ENCODE measurements around the gene KRTAP9-2.
"Not testable (repeated sequence)": the region's sequence is repeated elsewhere in the genome, so short reads cannot be mapped to it uniquely, and the experiment has no call there.

The KRTAP9-2 gene

DNA sequence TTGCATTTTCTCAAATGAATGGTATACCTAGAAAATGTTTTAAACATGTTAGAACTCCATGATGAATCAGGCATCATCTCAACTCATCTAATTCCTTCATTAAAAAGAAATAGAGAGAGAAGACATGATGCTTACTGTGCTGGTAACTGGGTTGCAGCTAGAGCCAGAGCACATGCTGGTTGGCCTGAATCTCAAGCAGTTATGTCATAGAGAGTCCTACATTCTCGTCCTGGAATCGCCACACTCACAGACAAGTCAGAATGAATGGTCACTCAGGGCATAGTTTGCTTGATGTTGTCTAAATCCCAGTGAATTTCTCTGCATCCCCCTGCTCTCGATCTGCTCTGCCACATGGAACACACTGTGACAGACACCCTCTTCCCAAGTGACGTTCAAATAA is 10.7 kb downstream of the KRTAP9-2 start:
- not testable (repeated sequence) for DNase-seq

DNA sequence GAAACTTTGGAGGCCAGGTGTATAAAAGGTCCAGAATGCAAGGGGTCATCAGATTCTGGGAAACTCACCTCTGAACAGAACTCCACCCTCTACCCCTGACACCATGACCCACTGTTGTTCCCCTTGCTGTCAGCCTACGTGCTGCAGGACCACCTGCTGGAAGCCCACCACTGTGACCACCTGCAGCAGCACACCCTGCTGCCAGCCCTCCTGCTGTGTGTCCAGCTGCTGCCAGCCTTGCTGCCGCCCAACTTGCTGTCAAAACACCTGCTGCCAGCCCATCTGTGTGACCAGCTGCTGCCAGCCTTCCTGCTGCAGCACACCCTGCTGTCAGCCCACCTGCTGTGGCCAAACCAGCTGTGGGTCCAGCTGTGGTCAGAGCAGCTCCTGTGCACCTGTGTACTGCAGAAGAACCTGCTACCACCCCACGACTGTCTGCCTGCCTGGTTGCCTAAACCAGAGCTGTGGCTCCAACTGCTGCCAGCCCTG is 11.5 kb downstream of the KRTAP9-2 start, which contains the start of gene KRTAP9-8:
Gene KRTAP9-8, plus strand, starts transcription at position 51 of the 489 bp plus-strand sequence. Its CDS starts 53 bp downstream, at position 104.
- DNase-seq, result not testable (repeated sequence)

DNA sequence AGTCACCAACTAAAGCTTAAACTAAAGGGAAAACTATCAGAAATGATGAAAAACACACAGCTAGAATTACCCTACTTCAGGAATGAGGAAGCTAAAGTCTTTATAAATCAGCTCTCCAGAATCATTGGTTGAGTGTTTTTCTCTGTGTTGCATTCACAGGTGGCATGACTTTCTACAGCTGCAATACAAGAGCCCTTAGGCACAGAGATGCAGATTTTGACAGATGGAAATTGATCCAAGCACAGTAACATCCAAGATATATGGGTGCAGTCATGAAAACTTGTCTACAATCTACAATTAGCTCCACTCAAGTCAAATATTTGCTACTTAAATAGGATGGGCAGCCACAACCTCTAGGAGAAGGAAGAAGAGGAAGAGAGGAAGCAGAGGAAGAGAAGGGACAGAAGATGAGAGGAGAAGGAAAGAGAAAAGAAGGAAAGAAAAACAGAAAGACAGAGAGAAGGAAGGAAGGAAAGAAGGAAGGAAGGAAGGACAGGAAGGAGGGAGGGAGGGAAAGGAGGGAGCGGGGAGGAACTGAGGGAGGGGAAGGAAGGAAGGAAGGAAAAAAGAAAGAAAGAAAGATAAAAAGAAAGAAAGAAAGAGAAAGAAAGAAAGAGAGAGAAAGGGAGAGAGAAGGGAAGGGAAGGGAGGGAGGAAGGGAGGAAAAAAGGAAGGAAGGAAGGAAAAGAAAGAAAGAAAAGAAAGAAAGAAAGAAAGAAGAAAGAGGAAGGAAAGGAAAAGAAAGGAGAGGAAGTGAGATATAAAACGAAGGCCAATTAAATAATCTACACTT is 20.7 kb downstream of the KRTAP9-2 start:
- DNase-seq, result not testable (repeated sequence)

DNA sequence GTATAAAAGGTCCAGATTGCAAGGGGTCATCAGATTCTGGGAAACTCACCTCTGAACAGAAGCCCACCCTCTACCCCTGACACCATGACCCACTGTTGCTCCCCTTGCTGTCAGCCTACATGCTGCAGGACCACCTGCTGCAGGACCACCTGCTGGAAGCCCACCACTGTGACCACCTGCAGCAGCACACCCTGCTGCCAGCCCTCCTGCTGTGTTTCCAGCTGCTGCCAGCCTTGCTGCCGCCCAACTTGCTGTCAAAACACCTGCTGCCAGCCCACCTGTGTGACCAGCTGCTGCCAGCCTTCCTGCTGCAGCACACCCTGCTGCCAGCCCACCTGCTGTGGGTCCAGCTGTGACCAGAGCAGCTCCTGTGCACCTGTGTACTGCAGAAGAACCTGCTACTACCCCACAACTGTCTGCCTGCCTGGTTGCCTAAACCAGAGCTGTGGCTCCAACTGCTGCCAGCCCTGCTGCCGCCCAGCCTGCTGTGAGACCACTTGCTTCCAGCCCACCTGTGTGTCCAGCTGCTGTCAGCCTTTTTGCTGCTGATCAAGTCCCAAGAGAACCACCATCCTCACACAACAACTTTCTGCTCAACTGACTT is 23.3 kb downstream of the KRTAP9-2 start, which contains the start of gene KRTAP9-4:
Gene KRTAP9-4, plus strand, starts transcription at position 51 of the 604 bp plus-strand sequence. Its CDS starts 34 bp downstream, at position 85.
- DNase-seq, result not testable (repeated sequence)

DNA sequence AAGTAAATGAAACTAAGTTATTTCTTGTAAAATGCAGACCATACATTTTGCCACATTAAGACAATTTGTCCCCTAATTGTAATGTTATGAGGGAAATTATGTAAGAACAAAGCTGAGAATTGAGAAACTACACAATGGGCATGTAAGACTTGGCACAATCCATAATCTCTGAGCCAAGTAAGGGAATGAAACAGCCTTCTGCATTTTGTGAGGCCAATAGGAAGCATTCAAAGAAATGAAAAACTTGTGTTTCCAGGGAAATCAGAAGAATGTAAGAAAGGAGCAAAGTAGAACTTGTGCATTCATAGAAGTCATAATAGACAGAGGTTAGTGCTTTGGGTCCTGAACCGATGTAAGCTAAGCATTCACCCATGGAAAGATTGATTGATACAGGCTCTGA is 24.8 kb downstream of the KRTAP9-2 start:
- no peak for DNase-seq

DNA sequence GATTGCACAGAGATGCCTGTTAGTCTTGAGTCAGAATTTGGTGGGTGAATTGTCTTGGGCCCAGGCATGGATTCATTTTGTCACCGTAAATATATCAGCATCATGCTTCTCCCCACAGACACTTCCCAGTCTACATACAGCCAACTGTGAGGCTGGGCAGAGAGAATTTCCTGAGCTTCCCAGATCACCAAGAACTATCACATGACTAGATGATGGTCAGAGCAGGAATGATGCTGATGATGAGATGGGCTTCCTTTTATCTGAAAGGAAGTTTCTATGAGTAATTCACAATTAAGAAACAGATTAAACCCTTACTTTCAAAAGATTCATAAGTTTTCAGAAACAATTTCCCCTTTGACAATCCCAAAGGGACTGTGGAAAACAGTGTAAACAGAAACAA is 28.4 kb downstream of the KRTAP9-2 start:
- no peak for DNase-seq

DNA sequence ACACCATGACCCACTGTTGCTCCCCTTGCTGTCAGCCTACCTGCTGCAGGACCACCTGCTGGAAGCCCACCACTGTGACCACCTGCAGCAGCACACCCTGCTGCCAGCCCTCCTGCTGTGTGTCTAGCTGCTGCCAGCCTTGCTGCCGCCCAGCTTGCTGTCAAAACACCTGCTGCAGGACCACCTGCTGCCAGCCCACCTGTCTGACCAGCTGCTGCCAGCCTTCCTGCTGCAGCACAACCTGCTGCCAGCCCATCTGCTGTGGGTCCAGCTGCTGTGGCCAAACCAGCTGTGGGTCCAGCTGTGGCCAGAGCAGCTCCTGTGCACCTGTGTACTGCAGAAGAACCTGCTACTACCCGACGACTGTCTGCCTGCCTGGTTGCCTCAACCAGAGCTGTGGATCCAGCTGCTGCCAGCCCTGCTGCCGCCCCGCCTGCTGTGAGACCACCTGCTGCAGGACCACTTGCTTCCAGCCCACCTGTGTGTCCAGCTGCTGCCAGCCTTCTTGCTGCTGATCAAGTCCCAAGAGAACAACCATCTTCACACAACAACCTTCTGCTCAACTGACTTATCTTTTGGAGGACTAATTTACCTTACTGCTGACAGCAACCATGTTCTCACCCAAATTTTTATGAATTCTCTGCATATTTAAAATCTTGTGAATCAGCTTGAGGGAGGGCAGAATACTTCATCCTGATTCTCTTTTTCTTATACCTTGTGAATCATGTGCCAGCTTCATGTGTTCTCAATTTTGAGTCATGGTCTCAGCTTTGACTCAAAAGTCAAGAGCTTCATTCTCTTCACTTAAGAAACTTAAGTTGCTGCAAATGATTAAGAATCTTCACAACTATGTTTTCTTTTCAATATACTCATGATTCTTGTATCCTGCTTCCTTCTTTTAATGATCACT is 29.2 kb downstream of the KRTAP9-2 start, which contains the start of gene KRTAP9-9:
Gene KRTAP9-9, plus strand, starts transcription at position 4 of the 910 bp plus-strand sequence.
- DNase-seq, result not testable (repeated sequence)

DNA sequence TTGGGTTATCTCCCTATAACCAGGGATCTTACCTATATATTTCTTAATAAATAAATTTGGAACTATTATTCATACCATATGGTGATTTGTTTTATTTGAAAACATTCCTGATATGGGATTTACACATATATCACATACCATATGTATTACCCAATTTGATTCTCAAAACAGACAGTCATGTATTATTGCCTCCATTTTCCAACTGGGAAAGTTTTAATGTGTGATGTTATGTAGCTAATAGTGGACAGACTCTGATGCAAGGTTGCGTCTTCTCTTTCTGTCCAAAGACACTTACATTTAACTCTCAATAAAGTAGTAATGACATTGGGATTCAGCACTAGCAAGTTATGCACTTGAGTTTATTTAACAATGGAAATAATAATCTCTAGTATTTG is 29.8 kb downstream of the KRTAP9-2 start:
- no peak for DNase-seq

DNA sequence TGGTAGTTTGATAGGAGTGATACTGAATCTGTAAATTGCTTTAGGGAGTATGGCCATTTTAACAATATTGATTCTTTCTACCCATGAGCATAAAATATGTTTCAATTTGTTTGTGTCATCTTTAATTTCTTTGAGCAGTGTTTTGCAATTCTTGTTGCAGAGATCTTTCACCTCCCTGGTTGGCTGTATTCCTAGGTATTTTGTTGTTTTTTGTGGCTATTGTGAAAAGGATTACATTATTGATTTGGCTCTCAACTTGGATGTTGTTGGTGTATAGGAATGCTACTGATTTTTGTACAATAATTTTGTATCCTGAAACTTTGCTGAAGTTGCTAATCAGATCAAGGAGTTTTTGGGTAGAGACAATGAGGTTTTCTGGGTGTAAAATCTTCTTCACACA is 32.0 kb downstream of the KRTAP9-2 start:
- no peak for DNase-seq

DNA sequence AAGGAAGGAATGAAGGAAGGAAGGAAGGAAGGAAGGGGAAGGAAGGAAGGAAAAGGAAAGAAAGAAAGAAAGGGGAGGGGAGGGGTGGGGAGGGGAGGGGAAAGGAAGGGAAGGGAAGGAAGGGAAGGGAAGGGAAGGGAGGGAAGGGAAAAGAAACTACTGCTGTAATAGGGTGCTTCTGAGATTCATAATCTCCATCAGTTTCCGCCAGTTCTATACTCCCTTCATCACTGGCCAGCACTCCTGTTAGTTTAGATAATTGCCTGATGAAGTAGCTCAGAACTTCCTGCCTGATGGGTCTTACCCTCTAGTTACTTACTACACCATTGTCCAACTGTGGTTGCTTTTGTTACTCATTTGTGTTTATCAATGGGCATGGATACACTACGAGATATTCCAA is 36.8 kb downstream of the KRTAP9-2 start:
- DNase-seq, result no peak

DNA sequence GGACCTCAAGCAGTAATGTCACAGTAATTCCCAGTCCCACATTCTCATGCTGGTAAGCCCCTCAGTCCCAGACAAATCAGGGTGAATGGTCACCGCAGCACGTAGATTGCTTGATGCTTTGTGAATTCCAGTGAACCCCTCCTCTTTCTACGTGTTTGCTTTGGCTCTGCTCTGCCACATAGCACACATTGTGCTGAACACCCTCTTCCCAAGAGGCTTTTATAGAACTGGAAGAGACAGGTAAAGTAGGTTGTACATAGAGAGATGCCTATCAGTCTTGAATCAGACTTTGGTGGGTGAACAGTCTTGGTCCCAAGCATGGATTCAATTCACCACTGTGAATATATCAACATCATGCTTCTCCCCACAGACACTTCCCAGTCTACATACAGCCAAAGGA is 38.2 kb downstream of the KRTAP9-2 start:
- DNase-seq, result no peak

DNA sequence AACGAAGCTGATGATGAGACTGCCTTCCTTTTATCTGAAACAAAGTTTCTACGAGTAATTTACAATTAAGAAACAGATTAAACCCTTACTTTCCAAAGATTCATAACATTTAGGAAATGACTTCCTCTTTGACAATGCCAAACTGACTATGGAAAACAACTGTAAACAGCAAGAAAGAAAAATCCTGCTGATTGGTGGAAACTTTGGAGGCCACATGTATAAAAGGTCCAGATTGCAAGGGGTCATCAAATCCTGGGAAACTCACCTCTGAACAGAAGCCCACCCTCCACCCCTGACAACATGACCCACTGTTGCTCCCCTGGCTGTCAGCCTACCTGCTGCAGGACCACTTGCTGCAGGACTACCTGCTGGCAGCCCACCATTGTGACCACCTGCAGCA is 38.6 kb downstream of the KRTAP9-2 start, which contains the start of gene KRTAP9-6:
Gene KRTAP9-6, plus strand, starts transcription at position 301 of the 400 bp plus-strand sequence. Its CDS starts 0 bp downstream, at position 301.
- DNase-seq, result no peak

DNA sequence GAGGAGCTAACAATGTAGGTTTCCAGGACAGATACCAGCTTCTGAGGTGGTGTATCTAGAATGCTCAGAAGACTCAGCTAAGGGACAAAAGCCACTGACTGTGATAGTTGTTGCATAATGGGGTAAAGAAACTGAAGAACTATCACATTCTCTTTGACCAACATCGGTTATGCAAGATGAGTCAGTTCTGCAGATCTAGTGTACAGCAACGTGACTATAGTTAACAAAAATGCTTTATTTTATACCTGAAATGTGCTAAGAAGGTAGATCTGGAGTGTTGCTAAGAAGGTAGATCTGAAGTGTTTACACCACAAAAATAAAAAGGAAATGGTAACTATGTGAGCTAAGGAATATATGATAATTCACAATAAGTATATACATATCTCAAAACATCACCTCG is 41.3 kb downstream of the KRTAP9-2 start:
- DNase-seq, result no peak

DNA sequence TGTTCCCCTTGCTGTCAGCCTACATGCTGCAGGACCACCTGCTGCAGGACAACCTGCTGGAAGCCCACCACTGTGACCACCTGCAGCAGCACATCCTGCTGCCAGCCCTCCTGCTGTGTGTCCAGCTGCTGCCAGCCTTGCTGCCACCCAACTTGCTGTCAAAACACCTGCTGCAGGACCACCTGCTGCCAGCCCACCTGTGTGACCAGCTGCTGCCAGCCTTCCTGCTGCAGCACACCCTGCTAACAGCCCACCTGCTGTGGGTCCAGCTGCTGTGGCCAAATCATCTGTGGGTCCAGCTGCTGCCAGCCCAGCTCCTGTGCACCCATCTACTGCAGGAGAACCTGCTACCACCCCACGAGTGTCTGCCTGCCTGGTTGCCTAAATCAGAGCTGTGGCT is 44.9 kb downstream of the KRTAP9-2 start:
- not testable (repeated sequence) for DNase-seq

DNA sequence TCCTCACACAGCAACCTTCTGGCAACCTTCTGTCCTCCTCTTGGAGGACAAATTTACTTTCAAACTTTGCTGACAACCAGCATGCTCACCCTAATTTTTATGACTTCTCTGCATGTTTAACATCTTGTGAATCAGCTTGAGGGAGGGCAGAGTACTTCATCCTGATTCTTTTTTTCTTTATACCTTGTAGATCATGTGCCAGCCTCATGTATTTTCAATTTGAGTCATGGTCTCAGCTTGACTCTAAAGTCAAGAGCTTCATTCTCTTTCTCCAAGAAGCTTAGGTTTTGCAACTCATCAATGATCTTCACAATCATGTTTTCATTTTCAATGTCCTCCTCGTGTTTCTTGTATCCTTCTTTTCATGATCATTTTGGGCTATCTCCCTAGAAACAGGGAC is 45.4 kb downstream of the KRTAP9-2 start:
- no peak for DNase-seq

DNA sequence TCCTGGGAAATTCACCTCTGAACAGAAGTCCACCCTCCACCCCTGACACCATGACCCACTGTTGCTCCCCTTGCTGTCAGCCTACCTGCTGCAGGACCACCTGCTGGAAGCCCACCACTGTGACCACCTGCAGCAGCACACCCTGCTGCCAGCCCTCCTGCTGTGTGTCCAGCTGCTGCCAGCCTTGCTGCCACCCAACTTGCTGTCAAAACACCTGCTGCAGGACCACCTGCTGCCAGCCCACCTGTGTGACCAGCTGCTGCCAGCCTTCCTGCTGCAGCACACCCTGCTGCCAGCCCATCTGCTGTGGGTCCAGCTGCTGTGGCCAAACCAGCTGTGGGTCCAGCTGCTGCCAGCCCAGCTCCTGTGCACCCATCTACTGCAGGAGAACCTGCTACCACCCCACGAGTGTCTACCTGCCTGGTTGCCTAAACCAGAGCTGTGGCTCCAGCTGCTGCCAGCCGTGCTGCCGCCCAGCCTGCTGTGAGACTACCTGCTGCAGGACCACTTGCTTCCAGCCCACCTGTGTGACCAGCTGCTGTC is 49.3 kb downstream of the KRTAP9-2 start, which contains the start of gene KRTAP9-7:
Gene KRTAP9-7, plus strand, starts transcription at position 51 of the 543 bp plus-strand sequence. Its CDS starts 0 bp downstream, at position 51.
- DNase-seq, result not testable (repeated sequence)

Measured in hematopoietic multipotent progenitor cell treated with erythropoietin and hydrocortisone succinate and interleukin-3 and kit ligand, for 8 days (in vitro differentiated cells).